ENCODE measurements around the gene DMRT1.
"Not testable (repeated sequence)": the region's sequence is repeated elsewhere in the genome, so short reads cannot be mapped to it uniquely, and the experiment has no call there.

DMRT1 gene

DNA sequence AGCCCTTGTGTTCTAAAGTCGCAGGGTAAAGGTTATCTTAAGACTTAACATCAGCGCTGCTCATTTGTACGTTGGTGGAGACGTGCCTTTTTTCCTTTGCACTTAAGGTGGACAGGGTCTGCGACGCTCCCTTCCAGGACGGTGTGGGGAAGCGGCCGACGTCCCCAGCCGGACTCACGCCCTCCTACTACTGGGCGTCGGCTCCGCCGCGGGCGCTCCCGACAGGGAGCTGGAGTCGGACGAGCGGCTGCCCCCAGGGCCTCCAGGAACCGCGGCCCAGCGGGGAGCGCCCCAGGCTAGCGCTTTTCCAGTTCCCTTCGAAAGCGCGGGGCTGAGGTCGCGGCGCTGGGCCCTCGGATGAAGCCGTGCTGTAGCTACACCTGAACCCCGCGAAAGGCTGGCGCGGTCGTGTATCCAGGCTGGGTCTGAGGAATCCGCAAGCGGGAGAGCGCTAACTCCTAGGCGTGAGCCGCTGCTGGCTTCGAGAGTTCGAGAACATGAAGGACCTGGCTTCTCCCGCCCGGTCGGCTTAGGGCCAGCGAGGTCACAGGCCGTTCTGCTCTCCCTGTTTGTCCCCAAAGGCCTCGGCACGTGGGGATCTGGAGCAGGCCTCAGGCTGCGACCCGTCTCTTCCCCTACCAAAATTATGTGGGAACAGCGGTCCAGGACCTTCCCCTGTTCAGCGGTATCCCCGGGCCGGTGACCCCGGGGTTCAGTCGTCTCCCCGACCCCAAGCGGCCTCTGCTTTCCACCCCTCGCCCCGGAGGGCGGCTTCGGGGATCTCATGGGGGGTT, 131.2 kb downstream of the DMRT1 start:
- no peak for DNase-seq

DNA sequence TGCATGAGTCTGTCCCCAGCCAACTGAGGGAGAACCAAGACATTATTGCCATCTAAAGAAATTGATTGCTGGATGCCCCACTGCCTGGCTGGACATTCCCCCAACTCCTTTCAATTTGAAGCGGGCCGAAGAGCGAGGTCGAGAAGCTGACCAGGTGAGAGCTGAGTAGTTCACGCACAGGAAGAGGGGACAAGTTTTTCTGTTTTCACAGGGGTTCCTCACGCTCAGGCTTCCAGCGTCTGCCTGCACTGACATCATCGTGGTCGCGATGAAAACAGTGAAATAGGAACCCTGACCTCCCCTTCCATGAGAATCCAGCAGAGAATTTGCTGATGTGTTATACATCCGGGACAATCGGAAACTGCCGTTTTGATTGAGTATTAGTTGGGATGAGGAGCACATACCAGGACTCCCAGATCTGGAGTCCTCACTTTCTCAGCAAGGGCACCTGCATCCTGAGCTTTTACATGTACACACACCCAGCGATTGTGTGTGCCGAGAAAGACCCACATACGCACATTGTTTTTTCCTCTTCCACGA, 131.9 kb downstream of the DMRT1 start:
- DNase-seq: no peak

DNA sequence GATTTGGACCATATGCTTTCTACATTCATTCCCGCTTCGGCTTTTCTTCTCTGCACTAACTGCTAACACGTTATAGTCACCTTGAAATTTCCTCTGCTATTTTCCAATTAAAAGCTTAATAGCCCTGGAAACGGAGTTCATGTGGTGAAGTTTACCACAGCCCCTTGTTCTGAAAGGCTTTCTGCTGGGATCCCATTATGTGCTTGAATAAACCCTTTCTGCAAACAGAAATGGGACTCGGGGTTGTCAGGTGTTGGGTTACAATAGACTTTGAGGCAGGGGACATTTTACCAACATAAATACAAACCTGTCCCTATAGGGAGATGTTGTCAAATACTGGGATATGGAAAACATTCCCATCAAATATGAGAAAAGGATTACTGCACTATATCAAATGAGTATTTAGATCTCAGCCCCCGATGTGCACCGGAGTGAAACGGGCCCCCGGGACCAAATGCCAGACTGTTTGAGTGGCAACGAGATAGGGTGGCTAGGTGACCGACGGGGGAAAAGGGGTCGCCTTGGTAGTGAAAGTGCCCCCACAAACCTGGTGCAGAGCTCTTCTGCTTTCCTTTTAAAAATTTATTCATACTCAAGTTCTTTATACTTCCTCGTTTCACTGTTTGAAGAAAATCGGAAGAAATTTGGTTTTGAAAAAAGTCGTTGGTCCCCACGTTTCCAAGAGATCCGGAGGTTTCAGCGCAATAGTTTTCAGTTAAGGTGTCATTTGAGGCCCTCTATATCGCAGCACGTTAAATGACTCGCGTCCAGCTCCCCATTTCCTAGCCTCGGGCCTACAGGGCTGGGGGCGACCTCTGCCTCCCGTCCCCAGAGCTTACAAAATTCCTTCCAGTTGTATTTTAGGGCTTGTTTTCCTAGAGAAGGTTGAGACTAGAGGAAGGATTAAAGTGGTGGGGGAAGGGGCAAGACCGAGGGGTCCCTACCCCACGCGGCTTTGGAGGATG, 132.8 kb downstream of the DMRT1 start:
- no peak for DNase-seq

DNA sequence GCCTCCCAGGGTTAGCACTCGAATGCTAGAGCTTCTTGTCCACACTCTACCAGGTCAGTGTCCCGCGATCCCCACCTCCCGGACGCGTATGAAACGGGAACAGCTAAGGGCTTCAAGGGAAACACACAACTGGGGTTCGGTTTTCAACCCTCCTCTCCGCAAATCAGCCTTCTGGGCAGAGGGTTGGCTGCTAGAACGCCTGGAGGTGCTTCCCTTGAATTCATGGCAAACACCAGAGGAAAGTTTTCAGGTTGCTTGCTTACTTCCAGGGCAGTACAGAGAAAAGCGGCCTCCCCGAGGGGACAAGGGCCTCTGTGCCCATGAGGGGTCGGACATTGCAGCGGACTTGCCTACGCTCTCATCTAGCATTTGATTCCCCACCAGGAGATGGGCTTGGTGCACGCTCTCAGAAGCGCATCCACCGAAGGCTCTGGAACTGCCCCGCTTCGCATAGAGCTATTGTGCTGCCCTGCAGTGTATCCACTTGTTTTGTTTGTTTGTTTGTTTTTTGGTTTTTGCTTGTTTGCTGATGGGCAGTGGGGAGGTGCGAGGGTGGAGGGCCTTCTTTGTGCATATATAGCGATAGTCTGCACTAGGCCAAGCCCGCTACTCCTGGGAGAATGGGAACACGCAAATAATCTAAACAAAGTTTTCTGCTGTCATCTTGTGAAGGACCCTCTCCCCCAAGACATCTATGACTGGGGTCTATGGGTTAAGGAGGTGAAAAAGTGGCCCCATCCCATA, 133.7 kb downstream of the DMRT1 start:
- no peak for DNase-seq

DNA sequence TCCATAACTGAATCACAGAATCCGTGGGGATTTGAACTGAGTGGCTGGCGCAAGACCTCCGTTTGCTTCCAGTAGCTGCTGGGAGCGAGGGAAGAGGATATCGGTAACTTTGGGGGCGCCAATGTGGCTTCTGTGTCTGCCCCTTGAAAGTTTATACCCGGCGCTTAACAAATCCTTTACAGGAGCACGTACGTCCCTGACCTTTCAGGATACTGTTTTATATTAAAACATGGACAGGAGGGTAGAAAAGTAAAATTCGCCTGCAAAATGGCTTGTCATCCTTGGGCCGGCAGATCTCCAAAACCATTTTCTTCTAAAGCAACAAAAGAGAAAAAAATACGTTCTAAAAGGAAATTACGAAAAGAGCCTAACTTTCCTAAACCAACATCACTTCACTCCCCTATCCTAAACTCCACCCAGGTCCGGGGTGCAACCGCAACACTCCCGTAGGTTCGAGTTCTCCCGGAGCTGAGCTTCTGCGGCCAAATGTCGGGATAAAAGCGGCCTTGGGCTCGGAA, 134.3 kb downstream of the DMRT1 start:
- no peak for DNase-seq

DNA sequence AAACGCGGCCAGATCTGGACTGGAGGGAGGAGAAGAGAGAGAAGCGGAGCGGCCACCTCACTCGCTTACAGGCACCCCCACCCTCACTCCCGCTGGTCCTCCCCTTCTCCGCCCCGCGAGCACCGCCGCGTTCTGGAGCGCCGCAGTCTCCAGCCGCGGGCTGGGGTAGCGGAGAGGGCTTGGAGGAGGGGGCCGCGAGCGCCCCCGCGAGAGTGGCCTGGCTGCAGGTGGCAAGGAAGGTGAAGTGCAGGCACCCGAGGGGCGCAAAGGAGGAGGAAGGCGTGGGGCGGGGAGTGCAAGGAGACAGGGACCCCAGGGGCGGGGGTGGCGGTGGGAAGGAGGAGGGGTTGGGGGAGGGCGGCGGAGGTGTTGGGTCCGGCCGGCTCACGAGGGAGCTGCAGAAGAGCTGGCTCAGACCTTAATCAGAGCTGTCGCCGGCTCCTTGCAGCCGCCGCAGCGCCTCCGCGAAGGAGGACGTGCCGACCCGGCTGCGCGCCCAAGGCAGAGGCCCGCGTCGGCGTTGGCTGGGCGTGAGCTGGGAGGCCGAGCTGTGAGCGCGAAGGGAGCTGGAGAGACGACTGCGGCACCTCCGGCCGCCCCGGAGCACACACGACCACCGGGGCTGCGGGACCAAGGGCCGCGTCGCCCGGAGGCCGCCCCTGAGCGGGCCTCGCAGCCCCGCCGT, 134.9 kb downstream of the DMRT1 start, which contains the start of gene DMRT3:
Gene DMRT3, plus strand, starts transcription at position 398 of the 685 bp plus-strand sequence. CDS start 347 bp downstream, outside the sequence.
- DNase-seq: no peak

DNA sequence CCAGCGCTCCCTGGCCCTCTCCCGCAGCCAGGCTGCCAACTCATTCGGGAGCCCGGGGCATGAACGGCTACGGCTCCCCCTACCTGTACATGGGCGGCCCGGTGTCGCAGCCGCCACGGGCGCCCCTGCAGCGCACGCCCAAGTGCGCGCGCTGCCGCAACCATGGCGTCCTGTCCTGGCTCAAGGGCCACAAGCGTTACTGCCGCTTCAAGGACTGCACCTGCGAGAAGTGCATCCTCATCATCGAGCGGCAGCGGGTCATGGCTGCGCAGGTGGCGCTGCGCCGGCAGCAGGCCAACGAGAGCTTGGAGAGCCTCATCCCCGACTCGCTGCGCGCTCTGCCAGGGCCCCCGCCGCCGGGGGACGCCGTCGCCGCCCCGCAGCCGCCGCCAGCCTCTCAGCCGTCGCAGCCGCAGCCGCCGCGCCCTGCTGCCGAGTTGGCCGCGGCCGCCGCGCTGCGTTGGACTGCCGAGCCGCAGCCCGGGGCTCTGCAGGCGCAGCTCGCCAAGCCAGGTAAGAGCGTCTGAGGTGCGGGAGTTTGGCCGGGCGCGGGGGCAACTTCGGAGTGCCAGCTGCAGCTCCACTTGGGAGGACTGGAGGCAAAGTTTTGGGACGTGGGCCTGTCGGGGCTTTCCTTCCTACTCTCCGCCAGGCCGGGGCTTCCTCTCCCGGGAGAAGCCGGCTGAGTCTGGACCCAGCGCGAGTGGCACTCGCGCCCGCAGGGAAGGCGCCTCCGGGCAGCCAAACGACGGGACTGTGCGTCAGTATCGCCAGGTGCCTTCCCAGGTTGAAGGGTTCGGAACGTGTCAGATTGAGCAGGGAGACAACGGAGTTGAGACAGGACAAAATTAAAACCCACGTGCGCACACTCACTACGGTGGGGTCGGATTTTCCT, 135.7 kb downstream of the DMRT1 start:
- no peak for DNase-seq

DNA sequence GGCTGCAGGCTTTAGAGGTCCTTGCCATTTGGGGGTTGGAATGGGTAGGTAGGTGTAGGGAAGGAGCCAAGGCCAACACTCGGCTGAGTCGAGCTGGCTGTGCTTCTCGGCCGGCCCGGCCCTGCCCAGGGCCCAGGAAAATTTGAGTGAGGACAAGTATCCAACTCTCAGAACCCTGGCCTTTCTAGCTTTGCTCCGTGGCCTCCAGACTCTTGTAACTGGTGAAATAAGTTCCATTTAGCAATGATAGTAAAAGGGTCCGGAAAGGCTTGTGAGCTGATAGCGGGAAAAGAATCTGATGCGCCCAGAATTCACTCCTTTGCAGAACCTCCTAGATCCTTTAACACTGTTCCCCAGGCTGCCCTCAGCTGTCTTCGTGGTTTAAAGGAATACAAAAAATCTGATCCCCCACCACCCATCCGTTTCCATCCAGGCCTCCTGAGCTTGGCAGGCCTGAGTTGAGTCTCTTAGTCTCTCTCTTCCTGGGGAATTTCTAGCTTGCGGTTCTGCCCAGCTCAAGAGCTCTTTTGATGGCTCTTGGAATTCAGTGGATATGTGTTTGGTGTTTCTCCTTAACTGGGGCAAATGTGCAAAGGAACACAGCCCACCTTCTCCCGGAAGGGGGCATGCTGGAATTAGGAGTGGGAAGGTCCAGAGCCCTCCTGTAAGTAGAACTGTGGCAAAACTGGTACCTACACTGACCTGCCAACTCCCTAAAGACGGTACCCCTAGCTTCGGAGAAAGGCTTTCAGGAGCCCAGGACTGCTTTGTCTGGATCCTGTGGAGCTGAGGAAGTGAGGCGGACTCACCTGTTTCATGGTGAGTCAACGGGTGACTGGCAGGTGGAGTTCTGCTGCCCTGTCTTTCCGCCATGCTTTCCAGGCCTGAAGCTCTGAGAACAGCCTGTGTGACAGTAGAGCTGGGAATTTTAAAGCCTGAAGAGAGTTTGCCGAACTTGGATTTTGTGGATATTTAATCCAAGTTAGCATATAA, 136.6 kb downstream of the DMRT1 start:
- no peak for DNase-seq

DNA sequence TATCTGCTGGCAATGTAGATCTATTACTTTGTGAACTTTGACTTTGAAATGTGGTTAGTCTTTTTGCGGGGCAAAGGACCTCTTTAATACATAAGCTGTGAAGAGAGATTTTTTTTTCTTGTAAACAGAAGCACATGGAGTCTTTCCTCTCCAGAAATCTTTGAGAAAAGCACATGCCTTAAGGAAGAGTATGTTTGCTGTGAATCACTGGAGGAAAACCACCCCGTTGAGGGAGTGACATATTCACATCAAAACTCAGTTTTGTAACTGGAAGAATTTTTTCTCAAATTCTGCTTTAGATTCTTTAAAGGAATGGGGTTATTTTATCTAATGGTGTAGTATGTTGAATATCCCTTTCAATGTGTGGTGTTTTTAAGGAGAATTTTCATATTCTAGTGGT, 138.5 kb downstream of the DMRT1 start:
- no peak for DNase-seq

DNA sequence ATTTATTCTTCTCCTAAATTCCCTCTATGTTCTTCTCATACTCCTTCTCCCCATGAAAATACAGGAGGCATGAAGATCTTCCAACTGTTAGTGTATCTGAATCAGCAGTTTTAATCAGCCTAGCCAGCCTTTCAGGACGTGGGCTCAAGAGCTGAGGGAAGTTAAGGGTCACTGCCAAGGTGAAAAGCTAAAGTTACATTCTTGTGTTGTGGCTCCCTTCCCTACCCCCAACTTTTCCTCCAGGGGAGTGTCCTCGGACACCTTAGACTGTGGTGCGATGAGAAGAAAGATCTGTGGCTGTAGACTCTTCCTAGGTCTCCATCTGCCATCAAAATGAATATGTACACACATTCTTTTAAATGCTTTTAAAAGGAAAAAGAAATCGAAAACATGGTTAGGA, 139.1 kb downstream of the DMRT1 start:
- DNase-seq: no peak

DNA sequence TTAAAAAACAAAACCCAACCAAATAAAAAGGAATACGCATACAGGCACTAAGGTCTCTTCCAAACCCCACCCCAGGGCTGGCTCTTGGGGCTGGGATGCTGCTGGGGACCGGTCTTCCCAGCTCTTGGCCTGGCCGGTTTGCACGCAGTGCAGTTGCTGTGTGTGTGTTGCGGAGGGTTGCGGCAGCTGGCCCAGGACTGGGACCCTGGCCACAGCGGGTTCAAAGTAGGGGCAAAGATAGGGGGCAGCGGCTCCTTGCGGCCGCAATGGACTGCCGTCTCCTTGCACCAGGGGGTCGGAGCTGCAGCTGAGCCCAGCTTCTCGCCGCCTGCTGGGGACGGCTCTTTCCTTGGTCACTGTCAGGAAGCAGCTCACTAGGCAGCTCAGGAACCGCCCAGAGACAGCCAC, 140.0 kb downstream of the DMRT1 start:
- DNase-seq: no peak

DNA sequence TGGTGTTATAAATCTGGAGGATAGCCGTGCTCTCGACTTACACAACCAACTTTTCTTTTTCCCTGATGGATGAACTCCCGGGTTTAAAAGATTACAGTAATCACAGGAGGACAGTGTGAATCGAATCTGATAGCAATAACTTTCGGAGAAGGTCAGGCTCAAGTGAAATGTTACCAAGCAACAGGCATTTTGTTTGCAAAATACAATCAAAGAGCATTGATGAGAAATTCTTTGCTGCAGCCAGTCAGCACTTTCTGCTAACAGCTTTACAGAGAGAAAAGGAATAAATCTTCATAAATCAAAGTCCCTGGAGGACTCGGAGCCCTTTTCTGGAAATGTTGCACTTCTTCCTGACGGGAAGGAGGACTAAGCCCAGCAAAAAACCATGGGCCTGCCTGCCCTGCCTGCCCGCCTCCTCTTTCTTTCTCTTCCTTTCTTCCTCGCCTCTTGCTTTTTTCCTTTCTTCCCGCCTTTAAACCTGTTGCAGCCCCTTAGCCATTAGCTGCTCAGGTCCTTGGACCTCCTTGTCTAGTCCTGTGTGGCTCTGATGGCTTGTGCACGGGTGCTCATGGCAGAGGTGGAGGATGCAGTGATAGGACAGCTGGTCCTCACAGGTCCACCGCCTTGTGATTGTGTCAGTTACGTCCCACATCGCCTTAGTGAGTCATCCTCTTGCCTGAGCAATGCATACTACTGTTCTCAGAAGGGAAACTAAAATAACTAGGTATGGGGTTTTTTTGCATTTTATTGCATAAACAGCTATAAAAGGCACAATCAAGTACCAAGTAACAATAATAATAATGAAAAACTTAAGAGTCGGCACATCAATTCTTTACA, 141.1 kb downstream of the DMRT1 start:
- DNase-seq: no peak

DNA sequence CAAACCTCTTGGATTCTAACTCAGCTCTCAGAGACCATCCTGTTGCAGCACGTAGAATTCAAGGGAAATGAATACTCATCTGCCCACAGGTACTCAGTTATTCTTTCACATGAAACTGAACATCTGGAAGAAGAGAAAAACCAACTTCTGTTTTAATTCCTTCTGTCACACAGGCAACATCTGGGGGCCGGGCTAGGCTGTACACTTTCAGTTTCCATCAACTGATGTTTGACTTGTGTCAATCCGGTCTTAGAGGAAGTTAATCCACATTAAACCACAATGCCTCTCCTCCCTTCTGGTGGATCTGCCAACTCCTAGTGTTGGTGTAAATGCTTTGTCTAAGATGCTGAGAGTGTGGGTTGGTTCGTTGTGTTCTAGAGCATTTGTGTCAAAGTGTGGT, 152.5 kb downstream of the DMRT1 start:
- DNase-seq: no peak

DNA sequence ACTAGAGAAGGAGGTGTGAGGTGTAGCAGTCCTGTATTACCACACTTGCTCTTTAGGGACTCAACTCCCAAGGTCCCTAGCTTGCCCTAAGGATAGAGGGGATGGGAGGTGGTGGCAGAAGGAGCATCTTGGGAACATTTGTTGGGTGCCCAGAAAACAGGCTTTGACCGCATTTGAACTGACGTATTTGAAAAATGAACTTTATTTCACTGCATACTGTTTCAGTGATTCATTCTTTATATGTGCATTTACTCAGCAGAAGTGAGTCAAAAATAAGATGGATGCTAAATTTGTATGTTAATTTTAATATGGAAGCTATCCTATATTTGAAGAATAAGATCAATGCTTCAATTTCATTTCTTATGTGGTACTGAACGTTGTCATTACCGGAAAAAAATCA, 153.7 kb downstream of the DMRT1 start:
- DNase-seq: no peak

DNA sequence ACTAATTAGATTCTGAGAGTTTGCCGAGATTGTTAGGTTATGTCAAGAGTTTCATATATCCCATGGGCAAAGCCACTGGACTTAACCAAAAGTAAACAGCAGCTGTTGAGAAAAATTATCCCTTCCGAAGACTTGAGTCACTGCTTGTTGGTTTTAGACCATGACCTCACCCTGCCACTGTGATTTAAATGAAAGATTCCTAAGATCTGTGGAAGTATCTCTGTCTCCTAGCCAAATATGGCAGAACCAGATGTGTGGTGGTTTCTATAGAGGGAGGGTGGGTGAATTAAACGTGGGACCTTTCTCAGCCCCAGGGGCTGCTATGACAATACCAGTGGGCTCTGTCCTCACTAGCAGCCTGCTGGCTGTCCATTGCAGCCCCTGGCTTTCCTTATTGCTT, 154.3 kb downstream of the DMRT1 start:
- no peak for DNase-seq

DNA sequence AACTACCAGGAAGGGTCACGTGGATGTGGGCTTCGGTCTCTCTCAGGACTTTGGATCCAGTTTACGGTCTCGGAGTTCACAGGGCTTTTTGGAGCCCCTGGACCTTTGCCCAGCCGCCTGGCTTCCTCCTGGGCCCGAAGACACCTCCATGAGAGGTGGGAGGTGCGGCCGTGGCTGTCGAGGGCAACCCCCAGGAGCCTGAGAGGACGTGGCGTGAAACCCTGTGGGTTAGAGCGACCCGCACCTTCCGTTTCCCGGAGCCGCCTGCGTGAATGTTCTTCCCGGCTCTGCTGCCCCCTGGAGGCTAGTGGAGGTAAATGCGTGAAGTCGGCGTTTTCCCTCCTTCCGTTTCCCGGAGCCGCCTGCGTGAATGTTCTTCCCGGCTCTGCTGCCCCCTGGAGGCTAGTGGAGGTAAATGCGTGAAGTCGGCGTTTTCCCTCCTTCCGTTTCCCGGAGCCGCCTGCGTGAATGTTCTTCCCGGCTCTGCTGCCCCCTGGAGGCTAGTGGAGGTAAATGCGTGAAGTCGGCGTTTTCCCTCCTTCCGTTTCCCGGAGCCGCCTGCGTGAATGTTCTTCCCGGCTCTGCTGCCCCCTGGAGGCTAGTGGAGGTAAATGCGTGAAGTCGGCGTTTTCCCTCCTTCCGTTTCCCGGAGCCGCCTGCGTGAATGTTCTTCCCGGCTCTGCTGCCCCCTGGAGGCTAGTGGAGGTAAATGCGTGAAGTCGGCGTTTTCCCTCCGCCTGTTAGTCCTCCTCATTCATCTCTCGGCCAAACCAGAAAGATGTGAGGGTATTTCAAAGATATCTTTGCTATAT, 157.0 kb downstream of the DMRT1 start:
- DNase-seq: not testable (repeated sequence)

DNA sequence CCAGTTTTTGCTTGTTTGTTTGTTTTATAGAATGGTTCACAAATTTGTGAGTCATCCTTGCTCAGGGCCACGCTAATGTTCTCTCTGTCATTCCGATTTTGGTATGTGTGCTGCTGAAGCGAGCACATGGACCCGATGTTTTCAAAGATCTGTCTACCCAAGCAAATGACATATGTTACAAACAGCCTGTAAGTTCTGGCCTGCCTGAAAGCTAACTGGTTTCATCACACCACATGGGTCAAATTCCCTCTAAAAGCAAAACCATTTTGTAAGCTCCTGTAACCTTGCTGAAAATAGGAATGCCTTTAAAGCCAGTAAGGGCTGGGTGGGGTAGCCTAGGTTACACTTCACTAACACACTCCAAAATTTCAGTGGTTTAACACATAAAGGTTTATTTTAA, 160.3 kb downstream of the DMRT1 start:
- DNase-seq: no peak

DNA sequence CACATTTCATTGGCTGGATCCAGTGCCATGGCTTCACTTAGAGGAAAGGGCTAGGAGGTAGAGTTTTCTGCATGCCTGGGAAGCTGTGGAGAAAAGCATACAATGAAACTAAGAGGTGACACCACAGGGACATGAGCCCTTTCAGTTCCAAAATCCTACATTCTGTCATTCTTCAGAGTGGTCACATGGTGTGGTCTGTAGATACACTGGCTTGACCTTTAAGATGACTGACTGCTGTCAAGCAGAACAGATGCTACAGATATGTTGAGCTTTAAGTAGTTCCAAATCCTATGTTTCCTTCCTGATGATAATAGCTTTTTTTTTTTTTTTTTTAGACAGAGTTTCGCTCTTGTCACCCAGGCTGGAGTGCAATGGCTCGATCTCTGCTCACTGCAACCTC, 161.2 kb downstream of the DMRT1 start:
- DNase-seq: no peak
